Memory B cell (primary cell): ENCODE results near the gene CNTN6.

ENCODE experiments used
- ATAC-seq: fragments of 150-1000 bp; cut with Tn5 transposase; 2 replicates; pipeline ENCODE4 v1.10.0; 2021; ENCODE audit warnings: low read depth, mild to moderate bottlenecking, moderate library complexity
- DNase-seq, 2 donors: peaks; one replicate each; pipeline ENCODE4 v3.0.0; 2022; ENCODE audit warnings: low spot score in 2 of 2
- H3K27ac Mint-ChIP-seq: one replicate; pipeline ENCODE4 v1.8.0; 2022; ENCODE audit warnings: mild to moderate bottlenecking, moderate library complexity, mixed read lengths
- H3K27me3 Mint-ChIP-seq: one replicate; pipeline ENCODE4 v1.8.0; 2022; ENCODE audit warnings: mixed read lengths
- H3K36me3 Mint-ChIP-seq: one replicate; pipeline ENCODE4 v1.8.0; 2022; ENCODE audit warnings: mild to moderate bottlenecking, mixed read lengths
- H3K4me1 Mint-ChIP-seq: one replicate; pipeline ENCODE4 v1.8.0; 2022; ENCODE audit warnings: mixed read lengths
- H3K4me3 Mint-ChIP-seq: one replicate; pipeline ENCODE4 v1.8.0; 2022; ENCODE audit warnings: mild to moderate bottlenecking, moderate library complexity, mixed read lengths
- H3K9me3 Mint-ChIP-seq: one replicate; pipeline ENCODE4 v1.8.0; 2022; ENCODE audit warnings: mixed read lengths

Gene CNTN6

DNA sequence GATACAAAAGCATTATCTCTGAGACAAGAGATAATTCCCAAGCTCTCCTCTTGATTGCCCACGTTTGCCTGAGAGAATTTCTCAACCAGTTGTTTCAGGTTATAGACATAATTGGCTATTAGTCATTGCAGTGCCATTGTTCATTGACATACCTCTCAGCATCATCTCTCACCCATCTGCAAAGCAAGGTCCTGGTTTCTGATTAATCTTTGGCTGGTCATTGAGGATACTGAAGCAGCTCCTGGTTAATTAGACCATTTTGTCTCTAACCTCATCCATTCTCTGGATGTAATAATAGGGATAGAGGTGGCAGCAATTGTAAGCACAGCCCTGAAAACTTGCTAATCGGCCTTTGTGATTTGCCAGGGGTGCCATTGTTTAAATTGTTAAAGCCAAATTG lies 104.2 kb downstream of the CNTN6 start:
- Mint-ChIP-seq H3K9me3 (peaks cover 1% of the 10 kb centered on the region), H3K4me1 (no peaks in the 10 kb centered on the region), H3K27ac (no peak overlapping the region), H3K27me3 (no peaks in the 10 kb centered on the region), H3K4me3 (no peak overlapping the region), H3K36me3 (no peaks in the 10 kb centered on the region)
- no peak for DNase-seq
- ATAC-seq: no peak

DNA sequence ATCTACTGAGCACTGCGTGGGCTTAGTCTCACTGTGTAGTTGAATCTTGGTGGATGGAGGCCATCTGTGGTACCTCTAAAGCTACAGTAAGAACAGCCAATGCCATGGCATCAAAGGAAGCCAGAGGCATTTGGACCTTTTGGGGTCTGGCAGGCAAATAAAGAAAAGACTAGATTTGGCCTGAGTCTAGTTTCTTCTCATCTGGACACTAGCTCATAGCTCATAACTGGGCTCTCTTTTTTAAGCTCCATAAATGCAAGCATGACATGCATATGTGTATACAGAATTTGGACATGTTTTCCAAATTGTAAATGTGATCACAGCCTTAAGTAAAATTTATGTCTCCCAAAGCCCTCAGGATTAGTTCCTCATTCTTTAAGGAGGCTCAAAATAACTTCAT lies 107.5 kb downstream of the CNTN6 start:
- Mint-ChIP-seq H3K27ac (no peak overlapping the region), H3K27me3 (no peaks in the 10 kb centered on the region), H3K4me3 (no peak overlapping the region), H3K9me3 (peaks cover 2% of the 10 kb centered on the region), H3K4me1 (no peaks in the 10 kb centered on the region), H3K36me3 (no peaks in the 10 kb centered on the region)
- ATAC-seq: no peak
- no peak for DNase-seq

DNA sequence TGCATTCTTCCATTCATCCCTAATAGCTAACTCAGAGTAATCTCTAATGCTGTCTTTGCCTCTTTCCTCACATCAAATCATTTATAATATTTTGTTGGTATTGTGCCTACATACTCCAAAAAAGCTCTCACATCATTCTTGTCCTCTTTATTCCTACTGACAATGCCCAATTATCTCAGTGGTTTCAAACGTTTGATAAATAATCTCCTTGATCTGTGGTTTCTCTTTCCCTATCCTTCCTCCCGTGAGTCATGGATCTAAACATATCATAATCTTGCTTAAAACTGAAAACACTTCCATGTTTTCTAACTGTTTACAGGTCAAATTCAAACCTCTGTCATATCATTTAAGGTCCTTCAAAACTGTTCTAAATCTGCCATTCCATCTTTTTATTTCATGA lies 115.1 kb downstream of the CNTN6 start:
- ATAC-seq (no peak), DNase-seq (no peak)
- Mint-ChIP-seq H3K4me3 (no peak overlapping the region), H3K9me3 (no peaks in the 10 kb centered on the region), H3K27me3 (no peaks in the 10 kb centered on the region), H3K27ac (no peak overlapping the region), H3K36me3 (no peaks in the 10 kb centered on the region), H3K4me1 (no peaks in the 10 kb centered on the region)

DNA sequence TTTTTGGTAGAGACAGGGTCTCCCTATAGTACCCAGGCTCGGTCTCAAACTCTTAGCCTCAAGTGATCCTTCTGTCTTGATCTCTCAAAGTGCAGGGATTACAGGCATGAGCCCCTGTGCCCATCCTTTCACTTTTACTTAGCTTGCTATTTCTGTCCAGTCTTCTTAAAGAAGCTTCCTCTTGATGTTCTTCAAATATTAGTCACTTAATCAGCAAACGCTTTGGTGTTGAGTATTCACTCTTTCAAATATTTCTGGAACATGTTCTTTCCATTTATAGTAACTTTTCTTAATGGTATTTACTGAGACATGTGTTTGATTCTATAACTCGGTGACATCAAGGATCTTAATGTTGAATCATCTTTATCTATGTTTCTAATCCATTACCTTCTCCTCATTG lies 122.1 kb downstream of the CNTN6 start:
- peaks cover 6% of the 10 kb centered on the region for H3K27me3 Mint-ChIP-seq

DNA sequence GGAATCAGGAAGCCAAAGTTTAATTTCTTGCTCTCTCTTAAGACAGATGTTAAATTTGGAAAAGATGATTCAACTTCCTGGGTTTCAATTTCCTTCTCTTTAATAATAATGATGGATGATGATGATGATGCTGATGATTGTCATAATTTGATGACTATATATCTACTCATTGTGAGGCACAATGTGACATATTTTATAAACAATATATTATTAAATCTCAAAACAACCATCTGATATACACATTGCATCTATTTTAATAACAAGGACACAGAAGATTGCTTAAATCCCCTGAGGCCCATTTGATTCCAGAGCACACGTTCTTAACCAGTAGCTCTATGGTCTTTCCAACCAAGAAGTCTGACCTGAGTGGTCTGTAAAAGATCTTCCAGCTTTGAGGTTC lies 124.0 kb downstream of the CNTN6 start:
- no peak for DNase-seq
- H3K9me3 Mint-ChIP-seq: no peaks in the 10 kb centered on the region
- no peak overlapping the region for H3K27ac Mint-ChIP-seq
- H3K36me3 Mint-ChIP-seq: no peaks in the 10 kb centered on the region
- no peak overlapping the region for H3K4me3 Mint-ChIP-seq
- H3K4me1 Mint-ChIP-seq: no peaks in the 10 kb centered on the region
- no peak for ATAC-seq
- peaks cover 7% of the 10 kb centered on the region for H3K27me3 Mint-ChIP-seq

More for the DNA sequence above, 122.1 kb downstream of the CNTN6 start:
- Mint-ChIP-seq H3K36me3 (no peaks in the 10 kb centered on the region), H3K9me3 (no peaks in the 10 kb centered on the region), H3K4me3 (no peak overlapping the region), H3K27ac (no peak overlapping the region), H3K4me1 (no peaks in the 10 kb centered on the region)
- no peak for DNase-seq
- ATAC-seq: no peak

DNA sequence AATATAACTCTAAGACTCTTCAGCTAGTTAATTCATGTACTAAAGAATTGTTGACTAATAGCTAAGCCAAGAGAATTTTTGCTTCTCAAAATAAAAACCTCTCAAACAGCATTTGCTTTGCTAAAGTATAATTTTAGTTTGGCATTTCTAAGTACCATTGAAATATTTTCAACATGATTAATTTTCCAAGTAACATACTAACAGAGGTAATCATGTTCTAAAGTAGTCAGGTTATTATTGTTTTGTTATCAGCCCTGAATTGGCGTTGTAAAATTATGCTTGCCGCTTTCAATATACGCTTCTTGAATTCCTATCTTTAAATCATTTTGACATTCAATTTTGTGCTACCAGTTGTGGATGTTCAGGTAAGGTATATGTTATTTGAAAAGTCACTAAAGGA lies 134.3 kb downstream of the CNTN6 start:
- no peaks in the 10 kb centered on the region for H3K9me3 Mint-ChIP-seq
- H3K36me3 Mint-ChIP-seq: no peaks in the 10 kb centered on the region
- no peaks in the 10 kb centered on the region for H3K4me1 Mint-ChIP-seq
- no peaks in the 10 kb centered on the region for H3K27me3 Mint-ChIP-seq
- ATAC-seq (no peak), DNase-seq (no peak)
- no peak overlapping the region for H3K27ac Mint-ChIP-seq
- no peak overlapping the region for H3K4me3 Mint-ChIP-seq

DNA sequence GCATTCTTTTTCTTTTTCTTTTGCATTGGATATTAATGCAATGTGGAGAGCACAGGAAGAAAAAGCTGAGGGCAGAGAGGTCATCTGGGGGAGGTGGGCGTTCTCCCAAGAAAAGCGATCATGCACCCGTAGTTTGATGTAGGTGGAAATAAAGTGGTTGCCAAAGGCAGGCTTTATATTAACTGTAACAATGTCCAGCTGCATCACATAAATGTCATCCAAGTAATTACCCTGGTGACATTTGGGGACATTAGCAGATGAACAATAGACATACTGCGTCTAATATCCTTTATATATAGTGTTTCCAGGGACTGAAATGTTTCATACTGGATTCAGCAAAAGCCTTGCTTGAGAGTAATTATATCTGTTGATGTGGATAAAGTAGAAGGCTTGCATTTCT lies 135.5 kb downstream of the CNTN6 start:
- no peaks in the 10 kb centered on the region for H3K9me3 Mint-ChIP-seq
- H3K36me3 Mint-ChIP-seq: no peaks in the 10 kb centered on the region
- H3K4me3 Mint-ChIP-seq: no peak overlapping the region
- H3K27ac Mint-ChIP-seq: no peak overlapping the region
- DNase-seq (no peak), ATAC-seq (no peak)
- H3K4me1 Mint-ChIP-seq: no peaks in the 10 kb centered on the region
- H3K27me3 Mint-ChIP-seq: peaks cover 3% of the 10 kb centered on the region

DNA sequence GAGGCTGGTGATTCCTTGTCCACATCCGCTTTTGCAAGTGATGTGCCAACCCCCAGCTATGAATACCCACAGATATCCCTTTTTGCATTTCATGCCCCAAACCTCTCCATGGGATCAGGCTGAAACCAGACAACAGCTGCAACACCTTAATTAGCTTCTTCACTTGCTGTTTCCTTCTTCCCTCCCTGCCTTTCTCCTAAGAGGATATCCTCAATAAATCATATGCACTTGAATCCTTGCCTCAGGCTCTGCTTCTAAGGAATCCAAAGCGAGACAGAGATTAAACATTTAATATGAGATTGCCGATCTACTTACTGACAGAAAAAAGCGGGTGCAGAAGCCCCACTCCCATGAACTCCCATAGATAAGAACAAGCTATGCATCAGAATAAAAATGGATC lies 138.1 kb downstream of the CNTN6 start:
- no peaks in the 10 kb centered on the region for H3K36me3 Mint-ChIP-seq
- no peaks in the 10 kb centered on the region for H3K4me1 Mint-ChIP-seq
- ATAC-seq: no peak
- H3K4me3 Mint-ChIP-seq: no peak overlapping the region
- peaks cover 3% of the 10 kb centered on the region for H3K27me3 Mint-ChIP-seq
- no peak for DNase-seq
- no peak overlapping the region for H3K27ac Mint-ChIP-seq
- H3K9me3 Mint-ChIP-seq: no peaks in the 10 kb centered on the region

DNA sequence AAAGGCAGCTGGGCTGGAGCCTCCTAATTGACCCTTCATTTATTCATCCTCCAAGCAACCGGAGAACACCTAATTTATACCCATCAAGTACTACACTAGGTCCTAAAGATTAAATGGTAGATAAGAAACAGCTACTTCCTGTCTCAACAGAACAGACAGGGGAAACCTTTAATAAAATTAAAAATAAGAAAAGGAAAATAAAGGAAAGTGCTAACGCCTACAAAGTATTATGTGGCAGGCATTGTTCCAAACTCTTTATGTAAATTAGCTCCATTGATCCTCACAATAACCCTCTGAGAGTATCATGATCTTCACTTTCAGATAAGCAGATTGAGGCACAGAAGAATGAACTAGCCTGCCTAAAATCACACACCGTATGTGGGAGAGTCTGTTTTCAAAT lies 139.5 kb downstream of the CNTN6 start:
- Mint-ChIP-seq H3K27ac (no peak overlapping the region), H3K9me3 (no peaks in the 10 kb centered on the region), H3K27me3 (peaks cover 3% of the 10 kb centered on the region), H3K4me1 (no peaks in the 10 kb centered on the region), H3K36me3 (no peaks in the 10 kb centered on the region), H3K4me3 (no peak overlapping the region)
- DNase-seq (no peak), ATAC-seq (no peak)

DNA sequence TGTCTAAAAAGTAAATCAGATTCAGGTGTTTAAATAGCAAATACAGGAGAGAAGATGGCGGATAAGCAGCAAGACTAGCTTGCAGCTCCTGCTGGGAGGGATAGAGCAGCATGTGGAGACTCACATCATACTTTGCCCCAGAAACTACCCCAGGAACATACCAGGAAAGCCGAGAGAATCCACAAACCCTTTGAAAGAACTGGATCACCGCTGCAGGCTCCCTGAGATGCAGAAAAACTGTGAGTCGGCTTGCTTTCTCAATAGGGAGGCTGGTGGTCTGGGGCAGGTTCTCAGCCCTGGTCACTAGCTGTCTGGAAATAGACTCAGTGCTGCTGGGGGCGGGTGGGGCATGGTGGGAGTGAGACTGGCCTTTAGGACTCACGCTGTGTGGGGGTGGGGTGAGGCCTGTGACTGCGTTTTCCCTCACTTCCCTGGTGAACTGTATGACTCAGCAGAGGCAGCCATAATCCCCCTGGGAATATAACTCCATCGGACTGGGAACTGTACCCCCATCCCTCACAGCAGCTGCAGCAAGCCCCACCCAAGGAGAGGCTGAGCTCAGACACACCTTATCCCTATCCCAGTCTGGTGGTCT lies 142.8 kb downstream of the CNTN6 start:
- Mint-ChIP-seq H3K27me3 (peaks cover 3% of the 10 kb centered on the region), H3K36me3 (no peaks in the 10 kb centered on the region), H3K9me3 (no peaks in the 10 kb centered on the region), H3K4me1 (no peaks in the 10 kb centered on the region), H3K27ac (no peak overlapping the region), H3K4me3 (no peak overlapping the region)
- DNase-seq (no peak), ATAC-seq (no peak)

DNA sequence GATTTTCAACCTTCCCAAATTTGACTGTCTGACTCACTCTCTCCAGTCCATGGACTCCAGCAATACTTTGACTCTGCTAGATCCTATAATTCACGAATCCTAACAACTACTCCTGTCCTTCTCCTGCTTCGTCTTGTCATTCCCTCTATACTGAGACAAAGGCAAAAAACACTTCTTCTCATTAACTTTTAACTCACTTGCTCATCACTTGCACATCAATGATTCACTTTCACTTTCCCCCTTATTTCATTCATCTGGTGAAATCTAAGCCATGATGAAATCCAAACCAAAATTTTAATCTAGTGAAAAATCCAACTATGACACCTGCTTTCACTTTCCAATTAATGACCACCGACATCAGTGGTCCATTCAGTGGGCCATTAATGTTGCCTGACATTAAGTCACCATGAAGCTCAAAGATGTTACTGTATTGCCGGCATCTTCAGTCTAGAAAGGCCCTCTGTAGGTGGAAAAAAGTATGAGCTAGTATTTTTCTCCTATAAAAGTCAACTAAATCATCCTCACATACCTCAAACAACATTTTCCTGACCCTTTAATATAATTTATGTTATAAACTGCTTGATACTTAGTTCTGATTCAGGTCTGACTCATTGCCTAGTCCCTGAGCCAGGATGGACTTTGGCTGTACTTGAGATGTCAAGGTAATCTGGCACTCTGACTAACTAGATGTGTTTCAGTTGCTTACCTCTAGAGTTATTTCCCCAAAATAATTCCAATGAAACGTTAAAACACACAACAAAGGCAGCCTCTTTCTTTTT lies 158.6 kb downstream of the CNTN6 start:
- DNase-seq (no peak), ATAC-seq (no peak)
- H3K36me3 Mint-ChIP-seq: no peaks in the 10 kb centered on the region
- H3K27me3 Mint-ChIP-seq: peaks cover 2% of the 10 kb centered on the region
- peaks cover 4% of the 10 kb centered on the region for H3K4me1 Mint-ChIP-seq
- no peak overlapping the region for H3K27ac Mint-ChIP-seq
- H3K9me3 Mint-ChIP-seq: no peaks in the 10 kb centered on the region
- H3K4me3 Mint-ChIP-seq: no peak overlapping the region

DNA sequence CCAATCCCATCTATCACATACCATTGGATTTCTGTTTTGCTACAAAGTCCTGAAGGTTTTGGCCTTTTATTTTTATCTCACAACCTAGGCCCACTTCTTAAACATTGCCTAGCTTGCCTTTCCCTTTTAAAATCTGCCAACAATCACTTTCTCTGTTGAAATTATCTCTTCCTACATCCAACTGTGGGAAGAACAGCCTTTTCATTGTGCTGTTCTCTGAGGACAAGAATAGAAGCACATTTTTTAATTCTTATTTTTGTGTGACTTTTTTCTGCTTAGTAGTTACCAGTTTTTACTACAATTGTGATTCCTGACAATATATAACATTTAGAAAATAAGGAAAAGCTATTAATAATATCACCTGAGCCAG lies 159.2 kb downstream of the CNTN6 start:
- peaks cover 4% of the 10 kb centered on the region for H3K4me1 Mint-ChIP-seq
- no peak for ATAC-seq
- no peaks in the 10 kb centered on the region for H3K36me3 Mint-ChIP-seq
- H3K4me3 Mint-ChIP-seq: no peak overlapping the region
- H3K9me3 Mint-ChIP-seq: no peaks in the 10 kb centered on the region
- DNase-seq: no peak
- no peak overlapping the region for H3K27ac Mint-ChIP-seq
- peaks cover 2% of the 10 kb centered on the region for H3K27me3 Mint-ChIP-seq

DNA sequence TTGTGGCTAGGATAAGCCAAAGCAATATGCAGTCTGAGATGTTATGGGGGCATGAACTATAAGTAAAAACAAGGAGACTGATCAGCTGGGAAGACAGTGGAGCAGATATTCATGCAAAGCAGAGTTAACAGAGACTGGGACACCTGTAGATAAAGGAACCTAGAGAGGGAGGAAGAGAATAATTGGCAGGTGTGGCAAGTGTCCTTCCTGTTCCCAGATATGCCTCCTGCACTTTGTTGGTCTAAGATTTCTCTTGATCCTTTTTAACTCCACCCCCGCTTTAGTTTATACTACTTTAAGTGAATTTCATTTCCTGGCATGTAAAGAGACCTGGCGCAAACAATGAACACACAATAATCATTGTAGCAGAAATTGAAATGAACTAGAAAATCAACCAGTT lies 169.4 kb downstream of the CNTN6 start:
- no peak for DNase-seq
- Mint-ChIP-seq H3K27ac (no peak overlapping the region), H3K36me3 (no peaks in the 10 kb centered on the region), H3K9me3 (no peaks in the 10 kb centered on the region), H3K27me3 (no peaks in the 10 kb centered on the region), H3K4me3 (no peak overlapping the region), H3K4me1 (no peaks in the 10 kb centered on the region)
- ATAC-seq: no peak

DNA sequence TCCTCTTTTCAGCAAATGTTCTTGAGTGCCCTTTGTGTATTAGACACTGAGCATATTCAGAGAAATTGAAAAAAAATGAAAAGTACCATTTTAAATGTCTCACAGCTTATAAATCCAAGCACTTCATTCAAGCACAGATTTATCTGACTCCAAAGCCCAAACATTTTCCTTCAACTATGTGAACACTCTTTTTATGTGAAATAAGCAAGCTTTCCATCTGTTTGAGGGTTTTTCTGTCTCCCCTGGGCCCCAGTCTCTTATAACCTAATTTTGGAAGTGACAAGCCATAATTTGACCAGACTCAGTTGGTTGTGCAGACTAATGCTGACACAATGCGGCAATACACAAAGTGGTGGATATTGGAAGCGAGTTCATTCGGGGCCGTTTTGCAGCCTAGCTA lies 170.3 kb downstream of the CNTN6 start:
- no peak overlapping the region for H3K4me3 Mint-ChIP-seq
- H3K9me3 Mint-ChIP-seq: no peaks in the 10 kb centered on the region
- H3K4me1 Mint-ChIP-seq: no peaks in the 10 kb centered on the region

DNA sequence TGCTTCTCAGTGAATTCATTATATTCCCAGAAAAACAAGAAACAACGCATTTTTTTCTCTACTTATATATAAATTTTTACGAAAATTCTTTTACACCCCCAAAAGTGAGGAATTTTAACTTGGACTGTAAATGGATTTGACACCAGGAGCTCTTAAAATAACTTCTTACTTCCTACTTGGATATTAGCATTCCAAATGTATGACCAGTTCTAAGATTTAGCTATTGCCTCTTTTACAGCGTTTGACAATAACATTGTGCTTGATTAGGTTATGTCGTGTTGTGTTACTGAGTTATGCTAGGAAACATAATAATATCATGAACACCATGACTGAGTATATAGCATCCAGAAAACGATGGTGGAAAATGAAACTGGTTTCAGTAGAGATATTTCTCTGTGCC lies 177.0 kb downstream of the CNTN6 start:
- DNase-seq (no peak), ATAC-seq (no peak)
- Mint-ChIP-seq H3K4me3 (no peak overlapping the region), H3K27me3 (no peaks in the 10 kb centered on the region), H3K27ac (no peak overlapping the region), H3K4me1 (no peaks in the 10 kb centered on the region), H3K36me3 (no peaks in the 10 kb centered on the region), H3K9me3 (no peaks in the 10 kb centered on the region)

More for the DNA sequence above, 170.3 kb downstream of the CNTN6 start:
- ATAC-seq (no peak), DNase-seq (no peak)
- Mint-ChIP-seq H3K27ac (no peak overlapping the region), H3K36me3 (no peaks in the 10 kb centered on the region), H3K27me3 (no peaks in the 10 kb centered on the region)
